ENCODE measurements around the gene WNT10A.

DNA sequence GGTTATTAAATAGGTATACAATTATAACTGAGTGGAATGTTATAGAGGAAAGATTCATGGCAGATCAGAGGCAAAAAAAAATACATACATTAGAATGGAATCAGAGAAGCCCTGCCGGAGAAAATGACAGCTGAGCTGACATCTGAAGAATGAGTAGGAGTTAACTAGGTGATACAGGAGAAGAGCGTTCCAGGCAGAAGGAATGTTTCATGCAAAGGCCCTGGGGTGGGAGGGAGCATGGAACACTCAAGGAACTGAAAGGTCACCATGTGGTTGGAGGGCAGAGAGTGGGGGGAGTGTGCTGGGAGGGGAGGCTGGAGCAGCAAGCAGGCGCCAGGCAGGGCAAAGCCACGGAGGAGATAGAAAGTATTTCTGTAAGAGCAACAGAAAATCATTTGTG is 47.2 kb downstream of the WNT10A start:
- TF ChIP-seq GATA2 (IDR thresholded peaks at IDR 0.05; ENCODE audit: low read depth, low read length), result no peak
- TF ChIP-seq GATA3 (IDR thresholded peaks at IDR 0.05; ENCODE audit: low read depth, low read length), result no peak

Measured in SH-SY5Y (cell line).